Esophagus muscularis mucosa (tissue), 3 donors: ENCODE measurements around the gene SLX4IP.

Experiments used
- POLR2A ChIP-seq: fragments of 450-650 bp; IDR thresholded peaks from one replicate; pipeline ENCODE4 v1.6.1; 2017; ENCODE audit warnings: antibody characterized with exemption, moderate library complexity, mild to moderate bottlenecking, low read depth
- POLR2AphosphoS5 ChIP-seq, 2 donors: sonication (generic); formaldehyde crosslinking; IDR thresholded peaks; one replicate each; pipeline ENCODE4 v1.6.1; 2017; ENCODE audit warnings: antibody characterized with exemption in 2 of 2
- TF ChIP-seq, protein P1 (sequence below), 3 experiments: fragments of 200-600 bp in 2 of 3; fragments of 450-650 bp in 1 of 3; sonication (generic) in 2 of 3; IDR thresholded peaks; one replicate each; pipeline ENCODE4 v1.5.1; 2017 to 2019; ENCODE audit warnings: antibody characterized with exemption in 3 of 3, mild to moderate bottlenecking in 2 of 3, moderate library complexity in 1 of 3

DNA sequence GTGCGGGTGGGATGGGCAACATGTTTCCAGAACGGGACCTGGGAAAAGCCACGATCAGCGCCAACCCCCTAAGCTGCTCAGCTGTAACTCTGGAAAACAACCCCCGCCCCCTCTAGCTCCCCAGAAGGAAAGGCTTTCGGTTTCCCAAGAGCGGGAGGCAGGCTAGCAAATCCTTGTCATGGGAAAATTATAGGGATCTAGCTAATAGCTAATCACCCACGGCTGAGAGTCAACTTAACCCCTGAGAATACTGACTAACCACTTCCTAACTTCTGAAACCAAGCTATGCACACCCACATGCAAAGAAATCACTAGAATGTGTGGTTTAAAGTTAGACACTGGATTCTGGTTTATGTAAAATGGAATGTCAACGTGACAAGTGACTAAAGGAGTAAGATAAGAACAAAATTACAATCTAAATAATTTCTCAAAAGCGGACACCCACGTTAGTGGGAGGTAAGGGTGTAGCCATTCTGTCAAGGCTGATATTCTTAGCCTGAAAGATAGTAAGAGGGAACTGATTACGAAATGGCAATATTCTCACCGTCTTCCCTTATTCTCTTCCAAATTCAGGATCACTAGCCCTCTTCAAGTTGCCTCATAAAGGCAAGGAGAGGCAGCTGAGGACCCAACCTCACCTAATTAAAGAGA, 218.6 kb downstream of the SLX4IP start:
- TF ChIP-seq POLR2AphosphoS5 (IDR thresholded peaks at IDR 0.05) = no peak
- TF ChIP-seq, protein P1, sequence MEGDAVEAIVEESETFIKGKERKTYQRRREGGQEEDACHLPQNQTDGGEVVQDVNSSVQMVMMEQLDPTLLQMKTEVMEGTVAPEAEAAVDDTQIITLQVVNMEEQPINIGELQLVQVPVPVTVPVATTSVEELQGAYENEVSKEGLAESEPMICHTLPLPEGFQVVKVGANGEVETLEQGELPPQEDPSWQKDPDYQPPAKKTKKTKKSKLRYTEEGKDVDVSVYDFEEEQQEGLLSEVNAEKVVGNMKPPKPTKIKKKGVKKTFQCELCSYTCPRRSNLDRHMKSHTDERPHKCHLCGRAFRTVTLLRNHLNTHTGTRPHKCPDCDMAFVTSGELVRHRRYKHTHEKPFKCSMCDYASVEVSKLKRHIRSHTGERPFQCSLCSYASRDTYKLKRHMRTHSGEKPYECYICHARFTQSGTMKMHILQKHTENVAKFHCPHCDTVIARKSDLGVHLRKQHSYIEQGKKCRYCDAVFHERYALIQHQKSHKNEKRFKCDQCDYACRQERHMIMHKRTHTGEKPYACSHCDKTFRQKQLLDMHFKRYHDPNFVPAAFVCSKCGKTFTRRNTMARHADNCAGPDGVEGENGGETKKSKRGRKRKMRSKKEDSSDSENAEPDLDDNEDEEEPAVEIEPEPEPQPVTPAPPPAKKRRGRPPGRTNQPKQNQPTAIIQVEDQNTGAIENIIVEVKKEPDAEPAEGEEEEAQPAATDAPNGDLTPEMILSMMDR (IDR thresholded peaks at IDR 0.05) = no peak
- TF ChIP-seq POLR2A = no peak
